NCI-H146 (cell line): ENCODE data around the gene MCC.

Experiments
- DNase-seq: peaks from one replicate; lab custom pipeline; 2025; lab: John Stamatoyannopoulos, UW

MCC gene

GRCh38 chr5:113177225-113177624 is 311.0 kb downstream of the MCC start:
- no peak for DNase-seq

GRCh38 chr5:113176734-113177133 is 311.5 kb downstream of the MCC start:
- no peak for DNase-seq

GRCh38 chr5:113176196-113176595 is 312.1 kb downstream of the MCC start:
- DNase-seq = no peak

- no peak for DNase-seq
Measured at GRCh38 chr5:113172231-113172826, 315.9 kb downstream of the MCC start.

DNA sequence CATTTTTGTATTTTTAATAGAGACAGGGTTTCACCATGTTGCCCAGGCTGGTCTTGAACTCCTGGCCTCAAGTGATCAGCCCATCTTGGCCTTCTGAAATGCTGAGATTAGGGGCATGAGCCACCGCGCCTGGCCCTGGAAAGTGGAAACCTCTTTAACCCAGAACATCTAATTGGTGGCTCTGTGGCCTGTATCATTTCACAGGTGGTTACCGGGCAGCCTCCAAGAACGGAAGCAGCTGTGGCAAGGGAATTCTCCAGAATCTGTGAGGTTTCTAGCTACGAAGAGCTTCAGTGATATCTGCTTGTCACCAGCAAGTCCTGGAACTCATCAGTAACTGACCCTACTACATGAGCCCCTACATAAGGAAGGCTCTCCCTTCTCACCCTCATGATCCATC is 316.7 kb downstream of the MCC start:
- DNase-seq = no peak

- DNase-seq = no peak
Measured at GRCh38 chr5:113170707-113171106, 317.5 kb downstream of the MCC start.

GRCh38 chr5:113169720-113170119 is 318.5 kb downstream of the MCC start:
- no peak for DNase-seq

- no peak for DNase-seq
Measured at GRCh38 chr5:113167985-113168384, 320.3 kb downstream of the MCC start.

DNA sequence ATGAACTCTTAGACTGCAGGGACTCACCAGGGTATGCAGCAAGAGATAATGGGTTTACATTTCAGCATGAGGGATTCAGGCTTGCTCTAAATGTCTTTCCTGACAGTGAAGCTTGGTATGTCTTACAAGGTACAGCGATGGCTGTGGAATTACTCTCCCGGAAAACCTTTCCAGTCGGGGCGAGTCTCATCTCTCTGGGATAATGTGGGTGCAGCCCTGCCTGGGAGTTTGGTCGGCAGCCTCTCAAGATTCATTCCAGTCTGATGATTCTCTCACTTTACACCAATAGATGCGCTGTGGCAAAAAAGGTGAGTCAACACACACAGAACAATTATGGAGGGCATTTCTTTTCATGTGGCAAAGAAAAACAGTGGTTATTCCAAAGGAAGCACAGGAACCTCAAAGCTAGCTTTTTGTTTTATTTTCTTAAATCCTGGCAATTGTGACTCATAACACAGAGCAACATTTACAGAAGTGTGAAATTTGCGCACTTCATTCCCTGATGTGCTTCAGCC is 321.3 kb downstream of the MCC start:
- DNase-seq = no peak

GRCh38 chr5:113166261-113166660 is 322.0 kb downstream of the MCC start:
- no peak for DNase-seq

GRCh38 chr5:113164021-113164420 is 324.2 kb downstream of the MCC start:
- no peak for DNase-seq

DNA sequence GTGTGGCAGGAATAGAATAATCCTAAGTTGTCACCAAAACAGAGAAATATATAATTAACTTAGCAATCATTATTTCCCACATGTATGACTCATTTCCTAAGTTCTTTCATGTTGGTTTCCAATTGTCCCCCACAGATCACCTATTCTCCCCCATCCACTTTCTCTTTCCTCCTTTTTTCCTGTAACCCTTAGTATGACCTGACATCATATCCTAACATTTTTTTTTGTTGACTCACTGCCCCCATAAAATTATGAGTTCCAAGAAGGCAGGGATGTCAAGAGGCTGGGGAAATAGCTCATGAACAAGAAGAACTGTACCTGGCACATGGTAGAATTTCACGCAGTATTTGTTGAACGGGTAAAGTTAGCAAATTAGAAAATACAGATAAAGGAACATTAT is 324.9 kb downstream of the MCC start:
- DNase-seq = no peak

DNA sequence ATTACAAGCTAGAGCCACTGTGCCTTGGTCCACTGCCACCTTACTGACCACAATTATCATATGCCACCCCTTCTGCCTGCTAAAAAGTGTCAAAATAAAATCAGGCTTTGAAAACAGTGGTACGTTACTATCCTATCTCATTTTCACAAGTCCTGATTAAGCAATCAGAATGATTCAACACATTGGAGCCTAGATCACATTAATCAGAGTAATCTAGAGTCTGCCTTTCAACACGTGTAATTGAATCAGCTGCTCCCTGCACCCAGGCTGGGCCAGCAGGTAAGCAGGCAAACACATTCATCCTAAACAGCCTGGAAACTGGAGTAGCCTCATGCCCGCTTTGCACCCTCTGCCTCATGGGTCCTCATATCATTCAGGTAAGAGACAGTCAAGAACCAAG is 325.5 kb downstream of the MCC start:
- no peak for DNase-seq

- no peak for DNase-seq
Measured at GRCh38 chr5:113162208-113162607, 326.0 kb downstream of the MCC start.

DNA sequence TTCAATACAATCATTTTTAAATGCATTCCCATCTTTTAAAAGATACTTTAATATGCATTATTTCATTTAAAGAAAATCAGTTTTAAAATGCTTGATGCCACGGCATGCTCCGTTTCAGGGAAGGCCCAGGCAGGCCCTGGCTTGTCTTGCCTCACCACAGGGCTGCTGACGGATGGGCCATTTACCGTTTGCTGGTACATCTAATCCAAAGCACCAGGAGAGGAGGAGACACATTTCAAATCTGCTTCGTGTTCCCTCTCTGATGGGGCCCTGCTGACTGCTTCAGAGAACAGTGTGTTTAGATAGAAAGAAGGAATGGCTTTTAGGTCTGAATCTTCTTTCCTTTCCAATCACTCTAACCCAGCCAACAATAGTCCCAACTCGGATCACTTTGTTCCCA is 326.4 kb downstream of the MCC start:
- no peak for DNase-seq

GRCh38 chr5:113157886-113158285 is 330.4 kb downstream of the MCC start:
- DNase-seq = no peak

- no peak for DNase-seq
Measured at GRCh38 chr5:113156271-113156877, 331.9 kb downstream of the MCC start.

DNA sequence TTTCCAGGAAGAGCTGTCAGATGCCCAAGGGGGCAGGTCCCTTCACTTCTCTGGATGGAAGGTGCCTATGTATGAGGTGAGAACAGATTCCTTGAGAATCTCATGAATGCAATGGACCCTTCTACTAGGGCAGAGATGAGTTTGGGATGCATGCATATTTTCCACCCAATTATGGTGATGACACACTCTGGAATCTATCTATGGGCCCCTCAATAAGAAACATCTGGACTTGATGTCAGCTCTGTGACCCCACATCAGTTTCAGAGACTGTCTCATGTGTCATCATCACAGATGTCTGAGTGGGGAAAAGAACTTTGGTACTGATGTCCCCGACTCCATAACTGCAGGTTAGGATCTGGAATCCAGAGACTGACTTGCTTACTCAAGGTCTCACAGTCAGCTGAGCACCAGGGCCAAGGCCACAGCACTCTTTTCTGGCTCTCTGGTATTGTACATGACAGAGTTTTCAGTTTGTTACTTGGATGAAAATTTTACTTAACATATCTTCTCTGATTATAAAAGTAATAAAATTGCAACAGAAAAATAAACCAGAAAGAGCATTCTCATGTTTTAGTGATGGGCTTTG is 334.6 kb downstream of the MCC start:
- DNase-seq = no peak

DNA sequence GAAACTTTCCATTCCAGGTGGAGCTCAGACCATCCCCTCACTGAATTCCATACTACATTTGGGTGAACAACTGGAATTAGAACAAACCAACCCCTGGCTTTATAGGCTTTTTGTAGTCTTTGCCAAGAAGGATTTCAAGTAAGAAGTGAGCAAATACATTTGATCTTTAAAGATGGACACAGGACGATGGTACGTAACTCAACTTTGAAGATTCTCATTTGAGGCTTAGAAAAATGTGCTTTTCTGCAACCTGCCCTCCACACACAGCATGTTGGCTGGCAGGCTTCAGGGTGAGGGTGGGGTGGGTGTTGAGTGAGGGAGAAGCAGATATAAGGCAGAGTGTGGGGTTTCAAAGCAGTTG is 335.9 kb downstream of the MCC start:
- DNase-seq = no peak

DNA sequence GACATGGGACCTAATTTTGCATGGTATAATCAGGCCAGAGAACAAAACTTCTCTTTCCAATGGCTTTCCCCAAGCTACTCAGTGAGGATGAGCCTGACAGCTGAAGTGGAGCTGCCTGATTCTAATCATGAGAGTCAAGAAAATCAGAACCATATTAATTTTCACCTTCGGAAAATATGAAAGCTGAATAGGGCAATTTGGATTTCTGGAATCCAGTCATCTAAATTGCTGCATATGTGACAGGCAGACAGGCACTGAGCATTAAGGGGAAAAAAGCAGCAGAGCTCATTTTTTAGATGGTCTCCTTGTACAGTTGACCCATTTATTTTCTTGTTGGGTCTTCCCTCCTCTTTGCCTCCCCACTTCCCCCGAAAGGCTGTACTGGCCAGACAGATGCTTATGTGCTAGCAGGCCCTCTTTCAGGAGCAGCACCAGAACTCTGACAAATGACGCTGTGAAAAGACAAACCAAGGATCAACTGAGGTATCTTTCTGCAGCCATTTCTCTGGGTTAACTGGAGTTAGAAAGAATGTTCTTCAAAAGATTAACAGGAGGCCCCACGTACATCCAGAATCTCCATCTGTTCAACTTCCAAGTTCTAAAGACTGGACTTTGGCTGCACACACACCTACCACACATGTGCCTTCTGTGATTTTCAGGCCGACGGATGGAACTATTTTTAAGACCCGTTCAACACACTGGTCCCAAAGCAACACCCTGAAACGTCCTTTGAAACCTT is 336.4 kb downstream of the MCC start:
- no peak for DNase-seq

DNA sequence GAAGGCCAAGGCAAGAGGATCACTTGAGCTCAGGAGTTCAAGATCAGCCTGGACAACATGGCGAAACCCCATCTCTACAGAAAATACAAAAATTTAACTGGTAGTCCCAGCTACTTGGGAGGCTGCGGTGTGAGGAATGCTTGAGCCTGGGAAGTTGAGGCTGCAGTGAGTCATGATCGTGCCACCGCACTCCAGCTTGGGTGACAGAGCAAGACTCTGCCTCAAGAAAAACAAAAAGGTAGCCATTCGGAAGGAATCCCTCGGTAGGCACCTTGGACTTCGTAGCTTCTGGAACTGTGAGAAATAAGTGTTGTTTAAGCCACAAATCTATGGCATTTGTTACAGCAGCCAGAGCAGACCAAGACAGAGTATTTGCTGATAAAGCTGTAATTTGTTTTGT is 337.4 kb downstream of the MCC start:
- no peak for DNase-seq

GRCh38 chr5:113150221-113150620 is 338.0 kb downstream of the MCC start:
- no peak for DNase-seq

DNA sequence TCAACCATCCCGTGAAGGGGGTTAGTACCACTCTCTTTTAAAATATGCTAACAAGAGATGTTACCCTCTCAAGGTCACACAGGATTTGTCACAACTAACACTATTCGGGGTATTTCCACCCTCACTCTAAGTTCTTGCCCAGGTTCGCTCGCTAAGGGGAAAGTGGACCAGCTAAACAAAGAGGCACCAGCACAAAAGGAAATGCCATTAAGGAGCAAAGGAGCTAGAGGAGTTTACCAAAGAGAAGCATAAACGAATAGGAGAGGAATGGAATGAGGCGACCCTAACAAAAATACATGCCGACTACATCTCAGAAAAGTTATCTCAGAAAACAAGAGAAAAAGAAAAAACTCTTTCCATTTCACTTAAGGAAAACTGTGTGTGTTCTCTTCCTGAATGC is 340.7 kb downstream of the MCC start:
- DNase-seq = no peak
